Stimulated activated CD8-positive, alpha-beta memory T cell treated with anti-CD3 and anti-CD28 coated beads, Interleukin-15, amount 100 ng/mL, for 1 hour (primary cell): ENCODE measurements around the gene BIN1.
"Not testable (repeated sequence)": the region's sequence is repeated elsewhere in the genome, so short reads cannot be mapped to it uniquely, and the experiment has no call there.

ENCODE experiments used
- DNase-seq: peaks from one replicate; pipeline ENCODE4 v3.0.0-alpha.2; 2020; ENCODE audit warnings: low read depth

Gene BIN1

GRCh38 chr2:127046579-127046978 lies 60.4 kb downstream of the BIN1 start:
- DNase-seq, result no peak

GRCh38 chr2:127045792-127046501 lies 61.0 kb downstream of the BIN1 start:
- DNase-seq, result no peak

- no peak for DNase-seq
Measured at GRCh38 chr2:127044977-127045661, 61.8 kb downstream of the BIN1 start.

GRCh38 chr2:127044165-127044718 lies 62.7 kb downstream of the BIN1 start:
- DNase-seq, result no peak

GRCh38 chr2:127043367-127044164 lies 63.4 kb downstream of the BIN1 start:
- no peak for DNase-seq

GRCh38 chr2:127041259-127041970 lies 65.5 kb downstream of the BIN1 start:
- no peak for DNase-seq

GRCh38 chr2:127040169-127040568 lies 66.8 kb downstream of the BIN1 start:
- DNase-seq, result no peak

GRCh38 chr2:127039387-127040031 lies 67.4 kb downstream of the BIN1 start:
- DNase-seq, result no peak

- DNase-seq, result no peak
Measured at GRCh38 chr2:127037476-127037875, 69.5 kb downstream of the BIN1 start.

- no peak for DNase-seq
Measured at GRCh38 chr2:127034883-127035611, 71.9 kb downstream of the BIN1 start.

- DNase-seq, result no peak
Measured at GRCh38 chr2:127034051-127034450, 72.9 kb downstream of the BIN1 start.

- DNase-seq, result no peak
Measured at GRCh38 chr2:127032621-127033020, 74.3 kb downstream of the BIN1 start.

- DNase-seq, result no peak
Measured at GRCh38 chr2:127029350-127030051, 77.5 kb downstream of the BIN1 start.

- not testable (repeated sequence) for DNase-seq
Measured at GRCh38 chr2:127028745-127029144, 78.2 kb downstream of the BIN1 start.

- no peak for DNase-seq
Measured at GRCh38 chr2:127027715-127028114, 79.2 kb downstream of the BIN1 start.

GRCh38 chr2:127025359-127026166 lies 81.4 kb downstream of the BIN1 start:
- peak; percentile 27 for DNase-seq

GRCh38 chr2:127024769-127025358 lies 82.1 kb downstream of the BIN1 start:
- no peak for DNase-seq

GRCh38 chr2:127023504-127023903 lies 83.5 kb downstream of the BIN1 start:
- no peak for DNase-seq

- DNase-seq, result no peak
Measured at GRCh38 chr2:127022817-127023216, 84.1 kb downstream of the BIN1 start.
